GM19043 (cell line): ENCODE results near the gene ZNF367.
"Not testable (repeated sequence)": the region's sequence is repeated elsewhere in the genome, so short reads cannot be mapped to it uniquely, and the experiment has no call there.

Source experiments
- ATAC-seq: cut with Tn5 transposase; IDR thresholded peaks from one replicate; pipeline ENCODE4 v1.9.1; 2021; ENCODE audit warnings: low read depth; ENCODE audit not compliant: unreplicated experiment

ZNF367 gene

DNA sequence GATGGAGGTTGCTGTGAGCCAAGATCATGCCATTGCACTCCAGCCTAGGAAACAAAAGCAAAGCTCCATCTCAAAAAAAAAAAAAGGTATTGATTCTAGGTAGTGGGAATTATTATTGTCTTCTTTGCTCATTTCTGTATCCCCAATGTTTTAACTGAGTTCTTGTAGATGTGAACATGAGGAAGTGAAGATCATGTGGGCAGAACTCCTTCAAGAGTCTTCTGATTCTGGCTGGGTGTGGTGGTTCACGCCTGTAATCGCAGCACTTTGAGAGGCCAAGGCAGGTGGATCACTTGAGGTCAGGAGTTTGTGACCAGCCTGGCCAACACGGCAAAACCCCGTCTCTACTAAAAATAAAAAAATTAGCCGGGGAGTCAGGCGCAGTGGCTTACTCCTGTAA lies 42.7 kb downstream of the ZNF367 start:
- ATAC-seq = not testable (repeated sequence)

DNA sequence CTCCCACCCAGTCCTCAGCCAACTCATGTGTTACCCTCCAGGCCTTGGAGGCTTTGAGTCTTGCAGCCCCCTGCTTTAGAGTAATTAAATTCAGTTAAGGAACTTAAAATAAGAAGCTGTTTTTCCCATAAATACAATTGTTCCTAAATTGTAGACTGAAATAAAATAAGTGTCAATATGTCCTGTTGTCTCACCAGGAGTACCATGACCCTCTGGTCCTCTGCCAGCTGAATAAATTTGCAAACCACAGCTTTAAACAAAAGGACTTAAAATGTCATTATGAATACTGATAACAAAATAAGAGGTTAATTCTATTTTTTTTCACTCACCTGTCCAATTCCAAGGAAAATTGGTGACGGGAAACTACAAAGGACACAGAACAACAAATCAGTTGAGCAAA lies 50.2 kb downstream of the ZNF367 start:
- no peak for ATAC-seq

DNA sequence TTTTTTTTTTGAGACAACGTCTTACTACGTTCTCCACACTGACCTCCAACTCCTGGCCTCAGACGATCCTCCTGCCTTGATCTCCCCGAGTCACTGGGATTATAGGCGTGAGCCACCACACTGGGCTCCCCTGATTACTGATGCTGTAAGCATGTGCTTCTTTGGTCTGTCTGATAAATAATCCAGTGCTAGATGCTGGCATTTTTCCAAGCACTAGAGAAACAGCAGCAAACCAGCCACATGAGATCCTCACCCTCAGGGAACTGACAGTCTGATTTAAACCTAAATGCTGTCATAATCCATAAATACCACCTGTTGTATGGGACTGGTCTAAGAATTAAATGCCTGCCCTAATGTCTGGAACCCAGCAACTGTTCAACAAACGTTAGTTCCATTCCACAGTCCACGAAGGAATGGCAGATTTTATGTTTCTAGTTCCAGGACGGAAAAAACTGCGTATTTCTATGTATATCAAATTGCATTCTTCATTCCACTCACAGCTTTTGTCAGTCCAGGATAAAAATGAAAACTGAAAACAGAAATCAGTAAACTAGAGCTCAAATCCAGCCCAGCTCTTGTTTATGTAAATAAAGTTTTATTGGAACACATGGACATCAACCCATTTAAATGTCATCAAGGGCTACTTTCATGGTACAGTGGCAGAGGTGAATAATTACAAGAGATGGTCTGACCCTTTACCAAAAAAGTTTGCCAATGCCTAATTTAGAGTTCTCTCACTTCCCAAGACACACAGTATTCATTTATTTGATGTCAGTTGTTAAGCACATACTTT lies 54.8 kb downstream of the ZNF367 start:
- ATAC-seq = no peak

DNA sequence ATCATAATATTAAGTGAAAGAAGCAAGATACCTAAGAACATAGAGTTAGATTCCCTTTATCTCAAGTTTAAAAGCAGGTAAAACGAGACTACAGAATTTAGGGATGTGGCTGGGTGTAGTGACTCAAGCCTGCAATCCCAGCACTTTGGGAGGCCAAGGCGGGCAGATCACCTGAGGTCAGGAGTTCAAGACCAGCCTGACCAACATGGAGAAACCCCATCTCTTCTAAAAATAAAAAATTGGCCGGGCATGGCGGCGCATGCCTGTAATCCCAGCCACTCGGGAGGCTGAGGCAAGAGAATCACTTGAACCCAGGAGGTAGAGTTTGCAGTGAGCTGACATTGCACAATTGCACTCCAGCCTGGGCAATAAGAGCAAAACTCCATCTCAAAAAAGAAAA lies 56.1 kb downstream of the ZNF367 start:
- ATAC-seq = not testable (repeated sequence)

DNA sequence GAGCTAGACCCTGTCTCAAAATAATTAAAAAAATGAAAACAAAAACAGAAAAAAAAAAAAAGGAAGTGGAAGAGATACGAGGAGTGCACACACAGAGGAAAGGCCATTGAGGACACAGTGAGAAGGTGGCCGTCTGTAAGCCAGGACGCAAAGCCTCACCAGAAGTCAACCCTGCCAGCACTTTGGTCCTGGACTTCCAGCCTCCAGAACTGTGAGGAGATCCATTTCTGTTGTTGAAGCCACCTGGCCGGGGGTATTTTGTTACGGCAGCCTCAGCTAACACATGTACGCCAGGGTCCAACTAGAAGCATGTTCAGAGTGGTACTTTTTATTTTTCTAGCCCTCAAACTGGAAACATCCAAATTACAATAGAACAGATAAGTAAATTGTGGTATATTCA lies 56.5 kb downstream of the ZNF367 start:
- no peak for ATAC-seq

DNA sequence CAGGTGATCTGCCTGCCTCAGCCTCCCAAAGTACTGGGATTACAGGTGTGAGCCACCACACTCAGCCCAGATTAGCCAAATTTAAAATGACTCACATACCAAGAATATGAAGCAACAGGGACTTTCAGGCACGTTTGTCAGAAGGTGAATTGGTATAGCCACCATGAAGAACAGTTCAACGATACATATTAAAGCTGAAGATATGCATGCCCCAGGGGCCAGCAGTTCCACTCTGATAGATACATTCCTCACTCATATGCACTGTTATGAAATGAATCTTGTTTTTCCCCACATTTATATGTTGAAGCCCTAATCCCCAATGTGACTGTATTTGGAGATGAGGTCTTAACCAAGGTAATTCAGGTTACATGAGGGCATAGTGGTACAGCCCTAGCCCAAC lies 57.2 kb downstream of the ZNF367 start:
- no peak for ATAC-seq

DNA sequence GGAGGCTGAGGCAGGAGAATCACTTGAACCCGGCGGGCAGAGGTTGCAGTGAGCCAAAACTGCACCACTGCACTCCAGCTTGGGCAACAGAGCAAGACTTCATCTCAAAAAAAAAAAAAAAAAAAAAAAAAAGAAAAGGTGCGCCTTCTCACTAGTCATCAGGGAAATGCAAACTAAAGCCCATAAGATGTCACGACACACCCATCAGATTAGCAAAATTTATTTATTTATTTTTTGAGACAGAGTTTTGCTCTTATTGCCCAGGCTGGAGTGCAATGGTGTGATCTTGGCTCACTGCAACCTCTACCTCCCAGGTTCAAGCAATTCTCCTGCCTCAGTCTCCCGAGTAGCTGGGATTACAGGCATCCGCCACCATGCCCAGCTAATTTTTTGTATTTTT lies 57.6 kb downstream of the ZNF367 start:
- ATAC-seq = not testable (repeated sequence)

DNA sequence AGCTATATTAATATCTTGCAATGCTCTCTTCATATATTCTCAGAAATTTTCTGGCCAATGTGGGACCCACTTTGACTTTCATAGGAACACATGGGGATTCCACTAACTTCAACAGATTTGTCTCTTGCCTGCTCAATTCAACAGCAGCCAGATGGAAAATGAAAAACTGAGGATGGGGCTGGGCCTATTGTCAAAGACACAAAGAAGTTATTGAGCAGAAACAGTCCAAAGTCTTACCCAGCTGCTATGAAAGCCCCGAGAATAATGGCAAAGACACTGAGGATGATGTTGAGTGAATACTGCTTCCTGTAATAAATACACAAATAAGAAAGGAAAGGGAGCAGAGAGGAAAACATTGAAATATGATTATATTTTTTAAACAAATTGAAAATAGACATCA lies 67.3 kb downstream of the ZNF367 start:
- ATAC-seq = no peak

DNA sequence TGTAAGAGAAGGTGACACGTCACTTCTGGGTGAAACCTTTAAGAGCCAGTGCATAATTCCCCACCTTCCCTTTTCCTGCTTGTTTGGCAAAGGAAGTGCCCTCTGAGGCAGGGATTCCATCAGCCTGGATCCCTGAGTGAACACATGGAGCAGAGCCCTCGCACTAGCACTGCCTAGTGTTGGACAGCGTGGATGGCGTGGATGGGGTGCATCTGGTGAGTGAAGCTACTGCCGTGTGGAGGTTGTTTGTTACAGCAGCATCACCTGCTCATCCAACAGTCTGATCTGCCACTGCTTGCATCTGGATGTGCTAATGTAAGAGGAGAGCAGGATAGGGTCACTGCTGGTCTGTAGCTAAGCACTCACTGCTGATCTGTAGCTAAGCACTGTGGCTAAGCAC lies 69.9 kb downstream of the ZNF367 start:
- no peak for ATAC-seq

DNA sequence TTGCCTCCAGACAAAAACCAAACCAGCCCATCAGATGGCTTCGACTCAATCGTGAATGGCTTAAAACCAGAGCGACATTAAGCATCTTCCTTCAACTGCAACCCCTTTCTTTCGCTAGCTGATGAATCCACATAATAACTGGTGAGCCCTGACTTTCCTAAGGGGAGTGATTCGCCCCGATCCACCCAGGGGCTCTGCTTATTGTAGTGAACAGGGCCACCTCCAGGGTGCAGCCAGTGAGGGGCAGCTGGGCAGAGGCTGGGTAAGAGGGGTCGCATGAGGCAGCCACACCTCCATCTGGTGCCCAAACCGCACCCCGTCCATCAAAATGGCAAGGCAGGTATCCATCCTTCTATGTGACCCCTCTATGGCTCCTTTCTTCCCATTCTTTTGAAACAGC lies 72.6 kb downstream of the ZNF367 start:
- no peak for ATAC-seq

DNA sequence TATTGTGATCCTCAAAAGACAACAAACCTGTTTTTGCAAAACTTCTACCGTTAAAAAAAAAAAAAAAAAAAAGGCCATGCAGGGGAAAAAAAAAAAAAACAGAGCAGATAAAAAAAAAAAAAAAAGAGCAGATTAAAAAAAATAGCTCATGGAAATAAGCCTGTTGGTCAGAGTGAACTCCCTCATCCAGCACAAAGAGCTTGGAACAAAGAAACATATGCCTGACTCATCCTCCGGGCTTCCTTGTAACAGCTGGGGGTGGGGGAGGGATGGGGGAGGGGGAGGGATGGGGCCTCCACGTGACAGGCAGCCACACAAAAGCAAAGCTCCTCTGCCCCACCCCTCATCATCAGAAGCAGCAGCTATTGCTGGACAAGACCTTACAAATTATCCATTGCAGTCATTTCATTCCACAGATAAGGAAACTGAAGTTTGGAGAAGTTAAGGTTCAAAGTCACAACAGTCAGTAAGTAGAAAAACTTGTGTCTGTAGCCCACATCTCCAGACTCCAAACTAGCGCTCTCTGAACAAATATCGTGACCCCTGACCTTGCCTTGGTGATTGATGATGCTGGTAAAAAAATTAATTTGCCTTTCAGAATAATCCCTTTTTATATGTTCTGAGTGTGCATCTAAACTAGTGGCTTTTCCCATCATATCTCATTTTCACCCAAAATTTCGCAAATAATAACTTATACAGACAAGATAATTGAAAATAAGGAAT lies 73.6 kb downstream of the ZNF367 start:
- no peak for ATAC-seq

DNA sequence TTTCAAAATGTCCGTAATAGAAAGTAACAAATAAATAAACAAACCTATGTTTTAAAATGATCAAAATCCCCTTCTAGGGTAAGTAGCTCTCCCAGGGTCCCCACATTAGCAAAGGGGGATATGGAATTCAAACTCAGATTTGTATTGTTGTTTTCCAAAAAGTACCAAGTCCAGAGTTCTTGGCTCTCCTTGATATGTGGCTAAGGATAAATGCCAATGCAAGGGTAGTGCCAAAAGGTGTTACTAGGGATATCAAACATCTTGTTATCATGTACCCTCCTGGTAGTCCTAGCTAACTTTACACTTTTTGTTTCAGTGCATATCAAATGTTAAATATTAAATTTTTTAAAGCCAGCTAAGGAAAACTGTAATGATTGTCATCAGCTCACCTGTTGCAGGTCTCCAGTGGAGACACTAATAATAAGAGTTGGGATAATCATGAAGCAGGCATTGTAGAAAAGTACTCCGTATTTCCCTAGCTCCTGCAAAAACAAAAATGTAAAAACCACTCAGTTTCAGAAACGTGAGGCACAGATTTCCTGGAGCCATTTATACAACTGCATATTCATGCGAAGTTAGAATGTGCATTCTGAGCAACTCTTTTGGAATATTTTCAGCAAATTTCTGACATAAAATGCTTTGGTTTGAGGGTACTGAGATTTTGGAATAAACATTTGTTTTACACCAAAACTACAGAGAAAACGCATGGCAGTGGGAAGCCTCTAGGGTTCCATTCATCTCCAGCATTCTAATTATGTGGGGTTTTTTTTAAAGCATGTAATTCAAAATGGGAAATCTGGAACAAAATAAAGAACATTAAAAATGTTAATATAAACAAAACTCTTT lies 74.4 kb downstream of the ZNF367 start:
- ATAC-seq = no peak

DNA sequence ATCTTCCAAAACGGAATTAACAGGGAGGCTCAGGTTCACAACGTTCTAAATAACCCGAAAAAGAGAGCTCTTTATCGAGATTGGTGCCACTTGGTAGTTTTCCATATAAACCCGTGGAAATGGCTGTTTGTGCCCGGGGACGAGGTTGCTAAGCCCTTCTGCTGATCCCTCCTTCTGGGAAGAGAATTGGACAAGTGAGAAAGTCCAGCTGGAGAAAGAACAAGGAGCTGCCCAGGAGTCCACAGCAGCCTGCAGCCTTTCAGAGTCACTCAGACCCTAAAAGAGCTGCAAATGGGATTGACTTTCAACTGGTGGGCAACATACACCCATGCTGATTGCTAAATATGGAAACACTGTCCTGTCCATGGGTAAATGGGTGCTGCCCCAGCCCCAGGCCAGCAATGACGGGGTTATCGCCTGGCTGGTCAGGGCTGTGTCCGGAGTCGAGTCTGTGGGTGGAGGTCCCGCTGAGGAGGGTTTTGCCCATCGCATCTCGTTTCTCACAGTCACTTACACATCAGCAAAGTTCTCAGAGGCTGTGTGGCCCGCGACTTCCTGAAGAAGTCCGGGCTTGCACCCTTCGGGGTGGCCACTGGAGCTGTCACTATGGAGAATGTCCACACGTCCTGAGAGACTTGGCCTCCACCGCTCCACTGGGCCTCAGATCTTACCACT lies 75.5 kb downstream of the ZNF367 start:
- ATAC-seq = no peak

DNA sequence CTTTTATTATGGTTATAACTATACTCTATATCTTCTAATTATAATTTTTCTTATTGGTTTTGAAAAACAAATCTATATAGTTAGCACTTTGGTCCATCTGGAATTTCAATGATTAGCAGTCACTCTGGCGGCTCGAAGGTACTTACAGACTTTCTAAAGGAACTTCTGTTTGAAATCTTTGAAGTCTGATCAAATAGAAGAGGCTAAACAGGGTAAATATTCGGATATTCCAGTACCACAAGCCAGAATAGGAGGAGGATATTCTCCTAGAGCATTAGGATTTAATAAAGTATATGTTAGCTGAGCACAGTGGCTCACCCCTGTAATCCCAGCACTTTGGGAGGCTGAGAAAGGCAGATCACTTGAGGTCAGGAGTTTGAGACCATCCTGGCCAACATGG lies 77.5 kb downstream of the ZNF367 start:
- ATAC-seq = no peak

DNA sequence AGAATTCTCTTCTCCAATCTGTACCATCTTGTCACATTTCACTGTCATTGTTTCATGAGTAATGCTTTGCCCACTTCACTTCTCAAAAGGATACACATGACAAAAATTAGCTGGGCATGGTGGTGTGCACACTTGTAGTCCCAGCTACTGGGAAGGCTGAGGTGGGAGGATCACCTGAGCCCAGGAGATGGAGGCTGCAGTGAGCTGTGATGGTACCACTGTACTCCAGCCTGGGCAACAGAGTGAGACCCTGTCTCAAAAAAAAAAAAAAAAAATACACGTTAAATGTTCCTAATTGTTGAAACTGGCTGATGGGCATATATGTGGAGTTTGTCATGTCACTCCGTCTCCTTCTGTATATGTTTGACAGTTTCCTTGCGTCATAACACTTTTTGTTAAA lies 79.9 kb downstream of the ZNF367 start:
- no peak for ATAC-seq
